SU-DHL-6 (cell line): ENCODE data around the gene MORC2.

Source experiments
- H2AFZ ChIP-seq: fragments of 200-600 bp; sonication (generic); 2 replicates; pipeline ENCODE4 v1.6.1; 2014; ENCODE audit warnings: low read depth, mild to moderate bottlenecking, moderate library complexity, mixed read lengths, antibody characterized with exemption, low read length; ENCODE audit not compliant: severe bottlenecking
- H3F3A ChIP-seq: fragments of 200-600 bp; shearing (Covaris generic); 2 replicates; pipeline ENCODE4 v1.6.0; 2016; ENCODE audit warnings: antibody characterized with exemption, mild to moderate bottlenecking; ENCODE audit not compliant: insufficient read depth
- H3K27ac ChIP-seq: fragments of 200-600 bp; sonication (generic); 2 replicates; pipeline ENCODE4 v1.5.1; 2016; ENCODE audit warnings: low read depth, mild to moderate bottlenecking, low read length, moderate library complexity, mixed read lengths
- H3K27me3 ChIP-seq: fragments of 200-600 bp; sonication (generic), shearing (Covaris generic); 2 replicates; pipeline ENCODE4 v1.6.0; 2014; ENCODE audit warnings: mild to moderate bottlenecking, low read length
- H3K36me3 ChIP-seq: fragments of 200-600 bp; sonication (generic); 2 replicates; pipeline ENCODE4 v1.6.1; 2014; ENCODE audit warnings: mild to moderate bottlenecking, low read length, mixed read lengths
- H3K4me2 ChIP-seq: fragments of 300-600, 200-600 bp; shearing (Covaris generic), sonication (generic); 2 replicates; pipeline ENCODE4 v1.6.0; 2014; ENCODE audit warnings: low read length, low read depth, mild to moderate bottlenecking; ENCODE audit not compliant: poor library complexity, severe bottlenecking
- H3K4me3 ChIP-seq: fragments of 200-600 bp; sonication (generic); 2 replicates; pipeline ENCODE4 v1.5.1; 2014; ENCODE audit warnings: antibody characterized with exemption, low read length, mild to moderate bottlenecking, mixed read lengths; ENCODE audit not compliant: insufficient read depth, poor library complexity, severe bottlenecking
- H3K79me2 ChIP-seq: fragments of 200-600 bp; sonication (generic); 2 replicates; pipeline ENCODE4 v1.6.1; 2014; ENCODE audit warnings: mild to moderate bottlenecking, low read length, moderate library complexity; ENCODE audit not compliant: insufficient read depth
- H3K9ac ChIP-seq: fragments of 200-600 bp; sonication (generic); 2 replicates; pipeline ENCODE4 v1.7.0; 2014; ENCODE audit warnings: mild to moderate bottlenecking, low read length
- H3K9me2 ChIP-seq: fragments of 200-600 bp; sonication (generic); replicated peaks from 2 replicates; pipeline ENCODE4 v1.6.1; 2014; ENCODE audit warnings: low read length; ENCODE audit not compliant: insufficient read depth
- H3K9me3 ChIP-seq: fragments of 200-600 bp; sonication (generic); 2 replicates; pipeline ENCODE4 v1.6.1; 2014; ENCODE audit warnings: low read length, mixed read lengths; ENCODE audit not compliant: insufficient read depth
- H4K20me1 ChIP-seq: fragments of 200-600 bp; sonication (generic); 2 replicates; pipeline ENCODE4 v1.6.1; 2014; ENCODE audit warnings: low read depth, mild to moderate bottlenecking, antibody characterized with exemption, low read length, moderate library complexity, mixed read lengths
- CTCF ChIP-seq: fragments of 200-600 bp; sonication (generic); IDR thresholded peaks from one replicate; pipeline ENCODE4 v1.5.1; 2017; ENCODE audit warnings: antibody characterized with exemption, mild to moderate bottlenecking, low read length, moderate library complexity; ENCODE audit not compliant: insufficient read depth, poor library complexity, severe bottlenecking
- EZH2phosphoT487 ChIP-seq: fragments of 200-600 bp; sonication (generic), shearing (Covaris generic); conservative IDR thresholded peaks from 2 replicates; pipeline ENCODE4 v1.6.1; 2018; ENCODE audit warnings: mild to moderate bottlenecking, antibody characterized with exemption, low read length, moderate library complexity, mixed read lengths

MORC2 gene

GRCh38 chr22:30955153-30955552 is 13.4 kb downstream of the MORC2 start:
- Histone ChIP-seq H3K4me3 (no peak overlapping the region), H3K27me3 (no peaks in the 10 kb centered on the region), H3K9me2 (no peaks in the 10 kb centered on the region), H3K9ac (no peak overlapping the region), H3F3A (no peaks in the 10 kb centered on the region), H4K20me1 (no peaks in the 10 kb centered on the region), H2AFZ (no peak overlapping the region), H3K36me3 (peaks cover 2% of the 10 kb centered on the region; the same call in 1 of the 2 replicates), H3K4me2 (no peak overlapping the region), H3K9me3 (no peaks in the 10 kb centered on the region), H3K79me2 (no peaks in the 10 kb centered on the region), H3K27ac (no peak overlapping the region)
- TF ChIP-seq EZH2phosphoT487: no peak
- TF ChIP-seq CTCF: no peak

GRCh38 chr22:30953206-30953605 is 15.4 kb downstream of the MORC2 start:
- Histone ChIP-seq H4K20me1 (no peaks in the 10 kb centered on the region), H3K9ac (no peak overlapping the region), H2AFZ (no peak overlapping the region), H3F3A (no peaks in the 10 kb centered on the region), H3K9me3 (no peaks in the 10 kb centered on the region), H3K27ac (no peak overlapping the region), H3K36me3 (no peaks in the 10 kb centered on the region; the same call in 1 of the 2 replicates), H3K9me2 (no peaks in the 10 kb centered on the region), H3K27me3 (no peaks in the 10 kb centered on the region), H3K4me3 (no peak overlapping the region), H3K79me2 (no peaks in the 10 kb centered on the region), H3K4me2 (no peak overlapping the region)
- no peak for TF ChIP-seq CTCF
- no peak for TF ChIP-seq EZH2phosphoT487

GRCh38 chr22:30949934-30950660 is 18.5 kb downstream of the MORC2 start:
- no peaks in the 10 kb centered on the region for H3F3A ChIP-seq
- no peak overlapping the region for H2AFZ ChIP-seq
- no peaks in the 10 kb centered on the region for H4K20me1 ChIP-seq
- H3K4me2 ChIP-seq: no peak overlapping the region
- H3K27ac ChIP-seq: no peak overlapping the region
- peaks cover 4% of the 10 kb centered on the region; the same call in 1 of the 2 replicates for H3K36me3 ChIP-seq
- no peaks in the 10 kb centered on the region for H3K27me3 ChIP-seq
- TF ChIP-seq EZH2phosphoT487: no peak
- TF ChIP-seq CTCF: no peak
- H3K4me3 ChIP-seq: no peak overlapping the region
- no peaks in the 10 kb centered on the region for H3K79me2 ChIP-seq
- H3K9me2 ChIP-seq: no peaks in the 10 kb centered on the region
- H3K9ac ChIP-seq: no peak overlapping the region
- H3K9me3 ChIP-seq: no peaks in the 10 kb centered on the region
